ENCODE measurements around the gene SGCD.

- no peak for TF ChIP-seq POLR2A (IDR thresholded peaks at IDR 0.05)
- no peak for TF ChIP-seq CTCF (IDR thresholded peaks at IDR 0.05)
- TF ChIP-seq POLR2AphosphoS5 (IDR thresholded peaks at IDR 0.05): no peak
These were observed 178.1 kb downstream of the SGCD start for GRCh38 chr5:156505101-156505500.
